GM19455 (cell line): ENCODE data around the gene RIOX2.

Experiments
- ATAC-seq: cut with Tn5 transposase; IDR thresholded peaks from one replicate; pipeline ENCODE4 v1.9.1; 2021; ENCODE audit not compliant: unreplicated experiment

RIOX2 gene

GRCh38 chr3:97990624-97991292 is 18.5 kb upstream of the RIOX2 start:
- ATAC-seq, result no peak

GRCh38 chr3:97988784-97989568 is 16.7 kb upstream of the RIOX2 start:
- no peak for ATAC-seq

- no peak for ATAC-seq
Measured at GRCh38 chr3:97987306-97987705, 15.1 kb upstream of the RIOX2 start.

DNA sequence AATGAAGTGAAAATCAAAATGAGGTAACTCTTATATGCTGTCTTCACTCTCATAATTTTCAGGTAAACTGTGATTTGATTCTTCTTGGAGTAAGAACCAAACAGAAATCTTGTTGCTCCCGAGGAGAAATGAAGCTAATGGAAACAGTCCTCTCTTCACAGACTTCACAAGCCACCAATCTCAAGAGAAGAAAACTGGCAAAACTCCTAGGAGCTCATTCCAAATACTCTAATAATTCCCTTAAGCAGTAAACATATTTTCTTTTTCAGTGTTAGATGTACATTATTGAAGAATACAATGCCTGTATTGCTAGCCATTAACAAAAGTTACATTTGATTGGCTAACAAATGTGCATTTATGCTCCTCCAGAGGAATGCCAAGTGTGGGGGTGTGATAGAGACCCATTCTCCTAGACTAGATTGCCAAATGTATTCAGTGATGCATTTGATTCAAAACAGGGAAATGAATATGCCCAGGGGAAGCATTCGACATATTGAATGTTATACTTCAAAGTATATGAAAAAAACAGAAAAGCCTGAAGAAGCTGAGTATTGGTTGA is 11.8 kb upstream of the RIOX2 start:
- no peak for ATAC-seq

DNA sequence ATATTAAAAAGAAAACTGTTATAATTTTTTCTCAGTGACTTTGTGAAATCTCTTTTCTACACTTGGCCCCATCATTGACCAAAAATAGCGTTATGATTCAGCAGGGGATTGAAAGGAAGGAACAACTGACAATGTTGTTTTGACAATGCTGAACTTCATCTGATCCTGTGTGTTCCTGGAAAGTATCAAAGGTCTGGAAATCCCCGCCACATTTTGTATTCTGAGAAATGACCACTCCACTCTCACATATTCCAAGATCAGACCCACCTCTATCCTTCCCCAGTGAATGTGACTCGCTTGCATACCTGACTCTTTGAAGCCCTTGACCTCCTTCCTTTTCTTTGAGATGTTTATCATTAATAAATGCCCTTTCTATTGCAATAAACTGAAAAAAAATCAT is 9.7 kb upstream of the RIOX2 start:
- ATAC-seq, result no peak

GRCh38 chr3:97979610-97980009 is 7.4 kb upstream of the RIOX2 start:
- no peak for ATAC-seq

- no peak for ATAC-seq
Measured at GRCh38 chr3:97975466-97975865, 3.2 kb upstream of the RIOX2 start.

- ATAC-seq, result no peak
Measured at GRCh38 chr3:97974996-97975395, 2.8 kb upstream of the RIOX2 start.

GRCh38 chr3:97972976-97973375 is 745 bp upstream of the RIOX2 start:
- no peak for ATAC-seq

GRCh38 chr3:97970956-97971620 is 1.1 kb downstream of the RIOX2 start:
- no peak for ATAC-seq

DNA sequence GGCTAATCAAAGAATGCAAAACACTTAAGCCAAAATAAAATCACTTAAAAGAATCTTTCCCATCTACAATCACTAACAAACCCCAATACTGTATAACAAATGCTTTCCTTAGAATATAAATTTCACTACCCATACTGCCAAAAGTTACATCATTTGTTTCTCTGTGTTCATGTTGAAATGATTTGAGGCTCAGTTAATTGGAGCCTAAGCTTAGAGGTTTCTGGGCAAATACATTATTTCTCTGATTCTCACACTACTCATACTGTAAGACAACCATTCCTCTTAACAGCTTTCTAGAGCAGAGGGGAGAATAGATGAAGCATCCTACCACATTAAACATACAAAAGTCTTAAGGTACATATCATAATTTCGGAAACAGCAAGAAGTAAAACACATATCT is 2.1 kb downstream of the RIOX2 start:
- no peak for ATAC-seq

GRCh38 chr3:97969541-97969940 is 2.7 kb downstream of the RIOX2 start:
- ATAC-seq, result no peak

DNA sequence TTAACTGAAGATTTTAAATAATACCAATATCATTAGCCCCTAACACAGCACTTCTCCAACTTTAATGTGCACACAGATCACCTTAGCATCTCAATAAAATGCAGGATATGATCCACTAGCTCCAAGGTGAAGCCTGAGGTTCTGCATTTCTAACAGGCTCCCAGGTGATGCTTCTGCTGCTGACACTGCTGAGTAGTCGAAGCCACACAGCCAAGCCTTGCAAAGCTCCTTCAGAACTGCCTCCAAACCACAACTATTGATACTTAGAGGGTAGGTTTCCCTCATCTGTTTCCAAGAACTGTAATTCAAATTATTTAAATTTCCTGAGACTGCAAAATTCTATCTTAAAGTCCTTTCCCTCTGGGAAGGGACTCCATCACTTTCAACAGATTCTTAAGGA is 3.9 kb downstream of the RIOX2 start:
- no peak for ATAC-seq

- ATAC-seq, result no peak
Measured at GRCh38 chr3:97967966-97968365, 4.3 kb downstream of the RIOX2 start.

DNA sequence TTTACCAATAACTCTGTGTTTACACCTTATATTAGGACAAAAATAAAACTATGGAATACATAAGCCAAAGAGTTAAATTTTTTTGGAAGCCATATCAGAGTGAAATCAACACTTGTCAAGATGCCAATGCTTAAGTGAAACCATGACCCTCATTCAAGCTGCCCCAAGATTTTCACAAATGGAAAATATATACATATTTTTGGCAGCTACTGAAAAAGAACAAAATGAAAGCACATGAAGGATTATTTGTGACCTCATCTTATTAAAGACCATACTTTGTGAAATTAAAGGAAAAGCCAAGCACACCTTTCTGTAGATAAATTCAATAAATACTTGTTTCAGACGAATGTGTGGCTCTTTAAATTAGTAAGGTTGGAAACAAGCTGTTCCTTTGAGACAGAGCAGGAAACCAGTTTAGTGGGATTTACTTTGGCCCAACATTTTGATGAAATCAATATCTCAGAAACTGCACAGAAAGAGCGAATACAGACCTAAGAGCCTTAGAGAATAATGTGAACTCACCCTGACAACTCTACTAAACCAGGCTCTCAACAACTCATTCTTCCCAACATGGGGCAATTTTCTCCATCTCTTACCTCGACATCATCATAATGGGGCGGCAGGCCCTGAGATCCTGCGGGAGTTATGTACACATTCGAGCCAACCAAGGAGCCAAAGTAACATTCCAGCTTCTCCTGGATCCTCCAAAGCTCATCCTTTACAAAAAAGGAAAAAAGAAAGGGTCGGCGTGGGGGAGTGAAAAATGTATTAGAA is 11.1 kb downstream of the RIOX2 start:
- no peak for ATAC-seq

DNA sequence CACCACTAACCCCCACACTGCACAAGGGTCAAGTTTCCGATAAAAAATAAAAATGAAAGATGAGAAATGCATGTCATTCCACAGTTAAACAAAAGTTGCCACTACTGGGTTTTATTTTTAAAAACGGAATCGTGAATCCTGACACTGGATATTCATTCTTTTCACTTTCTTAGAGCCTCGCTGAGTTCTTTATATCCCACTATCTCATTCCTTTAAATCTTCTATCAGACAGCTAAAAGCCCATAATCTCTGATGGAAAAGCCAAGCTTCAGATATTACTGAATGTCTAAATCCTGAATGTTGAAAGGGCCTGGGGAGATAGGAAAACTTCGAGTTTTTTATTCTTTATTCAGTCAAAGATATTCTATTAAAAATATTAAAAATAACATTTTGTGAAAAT is 11.7 kb downstream of the RIOX2 start:
- ATAC-seq, result no peak

DNA sequence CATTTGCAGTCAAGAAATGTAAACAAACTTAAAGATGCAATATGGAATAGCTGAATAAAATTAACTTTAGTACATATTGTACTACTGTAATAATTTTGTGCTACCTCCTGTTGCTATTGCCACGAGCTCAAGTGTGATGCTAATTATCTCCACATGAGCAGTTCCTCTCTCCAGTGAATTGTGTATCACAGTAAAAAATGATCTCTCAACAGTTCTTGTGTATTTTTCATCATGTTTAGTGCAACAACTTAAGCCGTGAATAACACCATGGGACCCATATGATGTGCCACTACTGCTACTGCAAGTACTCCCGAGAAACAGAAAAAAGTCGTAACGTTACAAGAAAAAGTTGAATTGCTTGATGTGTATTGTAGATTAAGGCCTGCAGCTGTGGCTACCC is 12.4 kb downstream of the RIOX2 start:
- no peak for ATAC-seq

DNA sequence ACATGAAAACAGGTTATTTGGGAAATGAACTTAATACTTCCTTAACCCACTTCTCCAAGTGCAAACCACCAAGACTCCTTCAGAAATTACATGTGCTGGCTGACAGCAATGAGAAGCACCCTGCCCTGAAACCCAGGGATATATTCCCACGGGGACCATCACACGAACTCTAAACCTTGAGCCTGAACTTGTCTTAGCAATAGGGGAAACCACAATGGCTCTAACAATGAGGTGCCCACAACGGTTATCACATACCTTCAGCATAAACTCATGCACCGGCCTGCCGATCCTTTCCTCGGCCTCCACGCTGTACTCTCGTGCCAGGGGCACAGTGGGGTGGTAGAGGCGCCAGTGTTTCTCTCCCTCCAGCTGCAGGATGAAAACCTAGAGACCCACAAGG is 13.4 kb downstream of the RIOX2 start:
- no peak for ATAC-seq

- ATAC-seq, result no peak
Measured at GRCh38 chr3:97958396-97958795, 13.8 kb downstream of the RIOX2 start.

- ATAC-seq, result no peak
Measured at GRCh38 chr3:97957617-97958311, 14.5 kb downstream of the RIOX2 start.

DNA sequence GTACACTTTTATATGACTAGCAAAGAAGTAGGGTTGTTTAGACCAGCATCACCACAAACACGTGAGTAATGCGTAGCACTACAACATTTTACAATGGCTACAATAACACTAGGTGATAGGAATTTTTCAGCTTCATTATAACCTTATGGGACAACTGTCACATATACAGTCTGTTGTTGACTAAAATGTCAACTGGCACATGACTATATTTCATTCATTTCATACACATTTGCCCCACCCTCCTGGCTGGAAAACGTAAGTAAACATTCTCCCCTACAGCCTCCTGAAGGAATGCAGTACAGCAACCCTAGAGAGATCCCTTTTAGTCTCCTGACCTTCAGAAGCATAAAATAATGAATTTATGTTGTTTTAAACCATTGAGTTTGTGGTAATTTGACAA is 16.2 kb downstream of the RIOX2 start:
- no peak for ATAC-seq
